ENCODE measurements around the gene VIPAS39.
A peak's percentile ranks its signal among the peaks of the same experiment; 100 is the strongest.

VIPAS39 gene

DNA sequence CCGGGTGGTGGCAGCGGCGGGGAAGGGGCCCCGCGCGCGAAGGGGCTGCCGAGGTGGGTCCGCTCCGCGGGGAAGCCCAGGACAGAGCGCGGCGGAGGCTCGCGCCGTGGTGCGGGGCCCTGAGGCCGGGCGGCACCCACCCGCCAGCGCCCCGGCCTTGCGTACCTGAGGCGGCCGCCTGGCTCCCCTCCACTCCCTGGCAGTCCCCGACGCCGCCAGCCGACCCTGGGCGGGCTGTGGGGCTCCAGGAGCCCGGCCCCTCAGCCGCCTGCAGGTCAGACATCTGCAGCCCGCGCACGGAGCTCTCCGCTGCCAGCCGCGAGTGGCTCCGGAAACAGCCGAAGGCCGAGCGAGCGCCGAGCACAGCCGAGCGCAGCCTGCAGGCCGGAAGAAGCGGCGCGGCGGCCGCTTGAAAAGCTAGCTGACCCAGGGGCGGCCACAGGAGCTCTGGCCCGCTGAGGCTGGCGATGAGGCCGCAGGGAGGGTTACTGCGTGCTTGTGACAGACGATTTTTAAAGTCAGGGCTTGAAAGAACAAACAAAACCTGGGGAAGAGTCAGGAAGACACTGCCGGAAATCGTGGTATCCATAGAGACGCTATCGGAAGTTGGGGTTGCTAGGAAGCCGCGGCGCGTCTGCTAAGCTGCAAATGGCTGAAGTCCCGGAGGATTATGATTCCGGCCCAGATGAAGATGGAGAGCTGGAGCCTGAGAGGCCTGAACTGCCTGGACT is 80.5 kb downstream of the VIPAS39 start, which contains the start of the genes SAMD15 and TMED8:
TSS of gene SAMD15 (plus strand) at position 609 of the 731 bp plus-strand sequence. CDS start at position 649, 40 bp downstream.
TSS of gene TMED8 (minus strand) at position 324 of the 731 bp plus-strand sequence. CDS start at position 283, 41 bp downstream.
- peak; percentile 14 for TF ChIP-seq CTCF (IDR thresholded peaks at IDR 0.05; ENCODE audit: low read depth, low read length, missing control alignments)
- peak; percentile 43 for DNase-seq (ENCODE audit: low read depth)
- peak within 1 kb of the TSS; percentile 71 for H3K4me3 ChIP-seq (ENCODE audit: low read depth, low read length)

All from GM12864 (cell line).